Stimulated activated CD8-positive, alpha-beta memory T cell treated with anti-CD3 and anti-CD28 coated beads, Interleukin-4, amount 100 ng/mL, for 24 hours (primary cell): ENCODE data around the gene MPC1.
"Not testable (repeated sequence)": the region's sequence is repeated elsewhere in the genome, so short reads cannot be mapped to it uniquely, and the experiment has no call there.

ENCODE experiments used
- DNase-seq: peaks from one replicate; pipeline ENCODE4 v3.0.0-alpha.2; 2020; ENCODE audit warnings: low read depth

Gene MPC1

DNA sequence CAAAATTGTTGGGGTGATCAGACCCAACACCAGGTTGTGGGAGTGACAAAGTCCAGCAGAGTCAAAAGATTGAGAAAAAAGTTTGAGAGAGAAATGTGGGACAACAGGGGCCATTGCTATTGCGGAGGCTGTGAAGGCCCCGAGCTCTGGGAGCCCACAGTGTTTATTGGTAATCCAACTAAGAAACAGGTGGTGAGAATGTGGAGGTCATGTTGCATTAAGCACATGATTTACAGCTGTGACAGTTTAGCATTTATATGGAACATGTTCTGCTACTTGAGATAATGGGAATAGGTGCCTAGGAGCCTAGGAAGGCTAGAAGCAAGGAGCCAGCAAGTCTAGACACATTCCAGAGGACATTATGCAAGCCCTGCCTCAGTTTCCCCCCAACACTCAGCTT, 37.8 kb downstream of the MPC1 start:
- not testable (repeated sequence) for DNase-seq

DNA sequence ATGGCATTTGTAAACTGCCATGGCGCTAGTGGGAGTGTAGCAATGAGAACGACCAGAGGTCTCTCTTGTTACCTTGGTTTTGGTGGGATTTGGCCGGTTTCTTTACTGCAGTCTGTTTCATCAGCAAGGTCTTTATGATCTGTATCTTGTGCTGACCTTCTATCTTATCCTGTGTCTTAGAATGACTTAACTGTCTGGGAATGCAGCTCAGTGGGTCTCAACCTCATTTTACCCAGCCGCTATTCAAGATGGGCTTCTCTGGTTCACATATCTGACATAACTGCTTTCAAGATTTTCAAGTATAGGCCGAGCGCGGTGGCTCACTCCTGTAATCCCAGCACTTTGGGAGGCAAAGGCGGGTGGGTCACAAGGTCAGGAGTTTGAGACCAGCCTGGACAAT, 38.5 kb downstream of the MPC1 start:
- DNase-seq = no peak

DNA sequence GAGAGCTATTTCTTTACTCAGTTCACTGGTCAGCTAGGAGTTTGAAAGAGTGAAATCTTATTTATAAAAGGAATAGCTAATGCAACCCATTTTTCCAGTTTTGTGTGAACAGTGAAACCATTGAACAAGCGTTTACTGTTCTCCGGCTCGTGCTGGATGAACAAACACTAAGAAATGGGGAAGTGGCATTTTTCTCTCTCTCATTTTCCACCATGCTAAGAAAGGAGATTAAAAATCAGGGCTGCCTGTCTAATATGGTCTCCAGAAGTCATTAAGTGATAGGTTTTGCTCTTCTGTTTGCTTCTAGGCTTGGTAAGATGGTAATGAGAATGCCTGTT, 39.6 kb downstream of the MPC1 start:
- DNase-seq = no peak

DNA sequence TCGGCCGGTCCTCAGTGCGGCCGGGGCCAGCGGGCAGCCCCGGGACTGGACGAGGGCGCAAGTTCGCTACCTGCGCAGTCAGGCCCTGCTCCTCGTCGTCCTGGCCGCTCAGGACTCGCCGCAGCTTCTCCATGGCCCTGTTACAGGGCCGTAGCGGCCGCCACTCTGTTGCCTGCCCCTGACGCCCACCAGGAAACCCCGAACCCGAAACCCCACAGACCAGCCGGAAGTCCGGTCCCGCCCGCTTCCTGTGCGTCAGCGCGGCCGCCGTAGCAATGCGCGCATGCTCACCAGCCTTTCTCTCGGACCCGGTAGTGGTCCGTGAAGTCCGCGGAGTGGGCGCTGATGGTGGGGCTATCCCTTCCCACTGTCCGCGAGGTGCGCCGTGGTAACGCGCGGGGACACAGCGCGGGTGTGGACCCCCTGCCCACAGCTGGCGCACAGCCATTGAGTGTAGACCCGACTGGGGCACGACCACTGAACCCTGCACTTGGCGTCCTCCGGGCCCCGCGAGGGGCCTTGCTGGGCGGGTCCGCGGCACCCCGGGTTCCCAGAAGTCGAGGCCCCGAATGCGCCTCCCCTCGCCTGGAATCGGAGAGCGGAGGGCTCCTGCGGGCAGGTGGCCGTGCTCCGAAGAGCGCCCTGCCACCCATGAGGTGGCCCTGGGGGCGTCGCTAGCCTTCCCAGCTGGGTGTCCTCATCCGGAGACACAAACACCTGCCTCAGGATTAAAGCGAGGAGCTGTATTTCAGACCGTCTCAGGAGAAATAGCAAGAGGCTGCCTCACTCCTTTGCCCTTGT, 40.2 kb downstream of the MPC1 start, which contains the start of gene SFT2D1:
Gene SFT2D1, minus strand, starts transcription at position 197 of the 801 bp plus-strand sequence. Its CDS starts 64 bp downstream, at position 133.
- DNase-seq = peak; percentile 80

DNA sequence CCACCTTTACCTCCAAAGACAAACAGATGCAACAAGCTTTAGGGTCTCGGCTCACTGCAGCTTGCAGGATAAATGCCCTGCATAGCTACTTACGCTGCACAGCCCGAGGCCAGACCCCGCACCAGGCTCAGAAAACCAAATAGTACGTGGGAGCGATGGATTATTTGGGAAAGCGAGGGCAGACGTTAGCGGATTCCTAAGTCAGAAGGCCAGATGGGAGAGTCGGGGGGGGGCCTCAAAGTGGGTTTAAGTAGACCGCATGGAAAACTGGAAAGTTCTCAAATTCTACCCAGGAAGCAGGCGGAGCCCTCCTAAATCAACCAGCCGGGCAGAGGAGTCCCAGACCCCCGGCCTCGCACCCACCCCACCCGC, 40.8 kb downstream of the MPC1 start:
- peak; percentile 11 for DNase-seq

DNA sequence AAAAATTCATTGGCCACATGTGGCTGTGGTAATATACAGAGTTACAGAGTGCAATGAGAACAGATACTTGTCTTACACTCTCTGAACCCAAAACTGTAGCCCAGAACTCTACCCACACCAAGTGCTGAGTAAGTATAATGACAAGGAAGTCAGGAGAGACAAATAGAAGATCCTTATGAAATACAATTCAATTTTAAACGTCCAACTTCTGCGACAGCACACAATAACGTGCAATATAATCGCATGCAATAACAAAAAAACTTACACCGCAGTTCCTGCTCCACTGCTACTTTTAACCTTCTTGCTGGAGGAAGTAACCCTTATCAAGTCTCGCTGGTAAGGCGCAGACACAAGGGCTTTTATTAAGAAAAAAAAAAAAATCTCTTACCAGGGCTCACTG, 41.3 kb downstream of the MPC1 start:
- DNase-seq = no peak

DNA sequence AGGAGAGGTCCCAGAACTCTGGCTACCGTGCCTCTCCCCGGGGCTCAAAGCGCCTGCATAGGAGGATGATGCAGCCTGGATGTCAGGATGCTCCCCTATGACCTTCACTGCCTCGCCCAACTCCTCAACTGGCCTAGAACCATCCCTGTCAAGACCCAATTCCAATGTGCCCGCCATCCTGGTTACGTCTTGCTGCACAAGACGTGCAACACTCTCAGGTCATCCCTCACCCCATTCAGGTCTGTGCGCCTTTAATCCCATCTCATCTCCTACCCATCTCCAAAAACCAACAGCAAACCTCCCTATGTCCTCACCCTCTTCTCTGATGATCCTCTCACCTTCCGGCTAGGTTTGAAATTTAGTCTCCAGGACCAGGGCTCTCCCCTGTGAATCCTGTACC, 43.9 kb downstream of the MPC1 start:
- no peak for DNase-seq

DNA sequence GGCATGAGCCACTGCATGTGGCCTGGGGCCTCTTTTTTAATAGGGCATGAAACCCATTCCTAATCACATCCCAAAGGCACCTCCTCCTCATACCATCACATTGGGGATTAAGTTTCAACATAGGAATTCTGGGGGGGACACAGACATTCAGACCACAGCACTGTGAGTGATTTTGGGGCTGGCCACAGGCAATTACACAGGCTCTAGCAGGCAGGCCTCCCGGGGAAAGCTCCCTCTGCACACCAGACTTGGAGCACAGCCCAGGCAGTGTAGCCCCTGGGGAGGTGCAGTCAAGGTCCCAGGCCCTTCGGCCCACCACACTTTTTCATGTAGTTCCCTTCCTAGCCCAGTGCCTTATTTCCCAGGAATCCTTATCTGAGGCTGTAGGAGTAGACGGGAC, 45.9 kb downstream of the MPC1 start:
- DNase-seq = no peak

DNA sequence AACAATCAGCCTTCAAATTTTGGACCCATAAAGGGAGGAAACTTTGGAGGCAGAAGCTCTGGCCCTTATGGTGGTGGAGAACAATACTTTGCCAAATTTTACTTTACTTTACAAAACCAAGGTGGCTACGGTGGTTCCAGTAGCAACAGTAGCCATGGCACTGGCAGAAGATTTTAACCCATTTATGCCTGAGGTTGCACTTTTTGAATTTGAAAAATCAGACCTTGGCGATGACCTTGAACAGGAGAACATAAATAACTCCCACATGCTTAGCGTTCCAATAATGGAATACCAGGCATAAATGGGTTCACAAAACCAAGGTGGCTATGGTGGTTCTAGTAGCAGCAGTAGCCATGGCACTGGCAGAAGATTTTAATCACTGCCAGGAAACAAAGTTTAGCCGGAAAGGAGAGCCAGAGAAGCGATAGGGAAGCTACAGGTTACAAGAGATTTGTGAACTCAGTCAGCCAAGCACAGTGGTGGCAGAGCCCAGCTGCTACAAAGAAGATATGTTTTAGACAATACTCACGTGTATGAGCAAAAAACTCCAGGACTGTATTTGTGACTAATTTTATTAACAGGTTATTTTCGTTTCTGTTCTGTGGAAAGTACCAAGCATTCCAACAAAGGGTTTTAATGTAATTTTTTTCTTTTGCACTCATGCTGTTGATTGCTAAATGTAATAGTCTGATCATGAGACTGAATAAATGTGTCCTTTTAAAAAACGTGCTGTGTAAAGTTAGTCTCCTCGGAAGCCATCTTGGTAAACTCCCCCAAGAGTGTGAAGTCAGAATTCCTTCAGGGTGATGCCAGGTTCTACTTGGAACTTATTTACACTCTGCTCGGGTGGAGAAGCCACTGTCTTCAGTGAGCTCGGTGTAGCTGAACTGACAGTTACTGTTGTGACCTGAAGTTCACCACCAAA, 47.1 kb downstream of the MPC1 start:
- DNase-seq = no peak

DNA sequence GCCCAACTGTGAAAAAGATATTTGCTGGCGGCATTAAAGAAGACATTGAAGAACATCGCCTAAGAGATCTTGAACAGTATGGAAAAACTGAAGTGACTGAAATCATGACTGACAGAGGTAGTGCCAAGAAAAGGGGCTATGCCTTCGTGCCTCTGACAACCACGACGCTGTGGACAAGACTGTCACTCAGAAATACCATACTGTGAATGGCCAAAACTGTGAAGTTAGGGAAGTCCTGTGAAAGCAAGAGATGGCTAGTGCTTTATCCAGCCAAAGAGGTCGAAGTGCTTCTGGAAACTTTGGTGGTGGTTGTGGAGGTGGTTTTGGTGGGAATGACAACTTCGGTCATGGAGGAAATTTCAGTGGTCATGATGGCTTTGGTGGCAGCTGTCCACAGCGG, 47.9 kb downstream of the MPC1 start:
- DNase-seq = no peak

DNA sequence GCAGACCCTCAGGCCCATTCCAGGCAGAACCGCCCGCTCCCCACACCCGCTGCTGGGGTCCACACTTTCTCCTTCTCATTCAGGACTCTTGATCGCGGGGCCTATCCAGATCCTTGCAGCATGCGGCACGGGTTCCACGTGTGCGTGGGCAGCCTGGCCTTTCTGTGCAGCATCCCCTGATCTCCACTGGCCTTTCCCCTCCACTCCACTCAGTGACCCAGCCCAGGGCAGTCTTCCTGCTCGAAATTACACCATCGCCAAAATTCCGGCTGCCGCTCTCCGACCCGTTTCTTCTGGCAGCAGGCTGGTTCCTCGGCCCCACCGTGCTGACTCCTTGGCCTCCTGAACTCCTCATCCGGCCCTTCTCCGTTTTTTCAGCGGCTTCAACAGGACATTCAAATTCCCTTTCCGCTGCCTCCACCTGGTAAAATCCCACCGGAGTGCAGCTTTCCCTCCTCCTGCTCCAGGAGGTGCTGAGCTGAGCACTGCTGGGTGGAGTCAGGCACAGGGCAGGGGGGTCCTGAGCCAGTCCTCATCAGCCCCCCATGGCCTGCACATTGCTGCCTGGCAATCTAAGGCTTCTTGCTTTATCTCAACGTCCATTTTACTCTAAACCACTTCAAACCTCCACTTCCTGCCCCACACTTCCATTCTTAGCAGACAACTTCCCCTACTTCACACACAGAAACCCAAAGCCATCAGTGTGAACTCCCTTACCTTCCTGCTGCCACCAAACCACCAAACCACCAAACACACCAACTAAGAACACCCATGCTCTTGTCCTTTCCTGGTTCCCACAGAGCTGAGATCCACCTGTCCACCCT, 49.4 kb downstream of the MPC1 start:
- DNase-seq = no peak

DNA sequence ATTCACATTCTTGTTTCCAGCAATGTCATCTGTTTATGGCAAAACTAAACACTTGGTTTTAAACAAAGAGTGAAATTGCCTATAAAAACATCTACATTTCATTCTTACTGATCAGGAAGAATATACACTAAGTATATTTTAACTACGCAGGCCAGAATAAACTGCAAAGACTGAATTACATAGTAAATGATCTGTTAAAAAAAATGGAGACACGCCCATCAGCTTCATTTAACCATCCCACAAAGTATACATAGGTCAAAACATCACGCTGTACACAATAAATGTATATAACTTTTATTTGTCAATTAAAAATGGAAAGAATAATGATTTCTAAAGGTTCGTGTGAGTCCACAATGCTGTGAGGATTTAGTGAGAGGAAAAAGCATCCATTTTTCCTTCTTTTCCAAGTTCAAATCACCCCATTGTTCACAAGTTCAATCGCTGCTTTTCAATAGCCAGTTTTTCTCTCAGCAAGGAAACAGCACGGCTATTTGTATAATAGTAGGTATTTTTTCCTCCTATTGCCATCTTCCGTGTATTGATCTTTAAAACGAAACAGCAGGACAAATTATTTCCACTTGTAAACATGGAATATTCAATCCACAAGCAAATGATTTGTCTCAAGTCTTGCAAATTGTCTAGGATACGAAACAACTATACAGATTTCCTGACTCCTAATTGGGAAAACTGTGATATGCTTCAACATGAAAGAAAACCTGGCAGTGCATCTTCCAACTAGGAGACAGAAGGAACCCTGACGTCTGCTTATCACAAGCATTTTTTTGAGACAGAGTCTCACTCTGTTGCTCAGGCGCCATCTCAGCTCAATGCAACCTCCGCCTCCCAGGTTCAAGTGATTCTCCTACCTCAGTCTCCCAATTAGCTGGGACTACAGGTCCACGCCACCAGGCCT, 51.0 kb downstream of the MPC1 start:
- no peak for DNase-seq

DNA sequence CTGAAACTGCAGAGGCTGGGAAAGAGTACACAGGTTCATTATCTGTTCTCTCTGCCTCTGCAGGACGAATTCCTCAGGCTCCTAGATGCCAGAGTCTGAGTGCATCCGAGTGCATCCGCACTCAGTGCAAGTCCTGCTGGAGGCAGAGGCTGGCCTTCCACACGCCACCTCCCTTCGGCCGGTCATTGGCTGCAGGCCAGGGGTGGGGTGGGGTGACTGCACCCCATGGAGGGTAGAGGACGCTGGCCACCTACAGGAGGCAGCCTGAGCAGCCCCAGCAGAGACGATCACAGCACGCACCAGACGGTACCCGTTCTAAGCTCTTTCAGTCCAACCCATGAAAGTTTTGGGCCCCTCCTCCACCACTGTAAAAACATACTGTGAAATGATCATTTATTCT, 52.1 kb downstream of the MPC1 start:
- DNase-seq = no peak

DNA sequence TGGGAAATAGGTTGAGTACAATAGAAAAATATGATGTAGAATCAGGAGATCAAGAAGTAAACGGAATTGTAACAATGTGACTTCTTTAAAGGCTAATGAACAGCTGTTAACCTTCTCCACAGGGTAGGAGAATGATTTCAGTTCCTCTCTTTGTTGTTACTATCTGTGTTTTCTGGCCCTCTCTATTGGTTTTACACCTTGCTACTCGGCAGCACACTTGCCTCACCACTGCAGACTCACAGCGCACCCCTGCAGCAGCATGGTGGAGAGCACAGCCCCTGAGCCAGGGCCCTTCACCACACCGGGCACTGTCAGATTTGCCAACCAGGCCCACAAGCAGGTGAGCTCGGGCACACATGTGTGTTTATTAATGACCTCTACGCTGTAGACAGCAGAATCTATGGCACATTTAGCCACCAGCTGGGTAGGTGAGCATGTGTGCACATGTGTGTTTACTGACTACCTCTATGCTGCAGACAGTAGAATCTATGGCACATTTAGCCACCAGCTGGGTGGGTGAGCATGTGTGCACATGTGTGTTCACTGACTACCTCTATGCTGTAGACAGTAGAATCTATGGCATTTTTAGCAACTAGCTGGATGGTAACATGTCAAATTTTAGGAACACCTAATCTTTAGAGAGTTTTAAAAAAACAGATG, 57.2 kb downstream of the MPC1 start:
- DNase-seq = no peak

DNA sequence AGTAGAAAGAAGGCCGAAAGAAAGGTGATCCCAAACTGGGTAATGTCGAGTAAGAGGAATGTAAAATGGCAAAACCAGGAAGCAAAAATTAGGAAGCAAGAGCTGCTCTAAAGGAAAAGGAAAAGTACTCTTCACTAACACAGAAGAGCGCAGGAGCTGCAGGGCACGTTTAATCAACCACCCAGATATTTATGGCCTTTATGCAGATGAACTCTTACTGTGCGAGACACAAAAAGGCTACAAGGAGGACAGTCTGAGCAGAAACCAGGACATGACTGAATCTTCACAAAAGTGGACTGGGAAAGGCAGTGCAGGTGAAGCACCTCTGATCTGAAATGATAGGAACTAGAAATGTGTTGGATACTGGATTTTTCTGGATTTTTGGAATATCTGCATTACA, 59.3 kb downstream of the MPC1 start:
- no peak for DNase-seq

DNA sequence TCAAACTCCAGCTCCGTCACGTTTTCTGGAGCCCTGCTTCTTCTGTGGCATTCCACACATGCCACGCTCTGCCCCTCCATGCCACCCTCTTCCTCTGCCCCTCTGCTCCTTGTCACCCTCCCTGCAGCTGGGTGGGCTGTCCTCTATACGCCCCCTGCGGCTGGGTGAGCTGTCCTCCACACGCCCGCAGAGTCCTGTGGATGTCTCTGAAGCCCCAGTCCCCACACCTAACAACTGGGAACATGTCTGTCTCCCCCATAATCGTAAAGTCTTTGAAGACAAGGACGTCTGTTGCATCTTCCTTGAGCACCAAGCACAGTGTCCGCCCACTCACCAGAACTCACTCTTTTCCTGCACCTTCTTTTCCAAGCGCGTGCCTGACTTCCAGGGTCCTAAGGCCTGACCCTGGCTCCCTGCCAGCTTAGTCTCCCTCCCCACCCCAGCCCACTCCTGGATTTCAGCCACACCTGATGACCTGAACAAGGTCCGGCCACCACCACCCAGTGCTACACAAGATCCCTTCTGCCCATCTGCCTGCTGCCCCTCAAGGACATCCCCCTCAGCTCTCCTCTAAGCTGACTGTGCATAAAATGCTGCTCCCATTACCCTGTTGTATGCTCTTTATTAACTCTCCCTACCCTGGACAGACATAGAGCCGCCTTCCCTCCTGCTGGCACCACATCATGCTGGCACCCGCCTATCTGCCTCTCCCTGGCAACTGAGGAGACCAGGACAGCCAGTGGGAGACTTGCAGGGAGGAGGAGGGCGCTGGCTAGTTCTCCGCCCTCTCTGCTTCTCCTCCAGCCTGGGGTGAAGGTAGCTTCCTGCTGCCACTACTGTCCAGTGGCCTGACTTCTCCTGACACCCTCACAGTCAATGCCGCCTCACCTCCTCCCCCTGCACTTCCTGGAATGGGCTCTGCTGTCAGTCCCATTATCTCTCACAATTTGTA, 63.8 kb downstream of the MPC1 start:
- no peak for DNase-seq

DNA sequence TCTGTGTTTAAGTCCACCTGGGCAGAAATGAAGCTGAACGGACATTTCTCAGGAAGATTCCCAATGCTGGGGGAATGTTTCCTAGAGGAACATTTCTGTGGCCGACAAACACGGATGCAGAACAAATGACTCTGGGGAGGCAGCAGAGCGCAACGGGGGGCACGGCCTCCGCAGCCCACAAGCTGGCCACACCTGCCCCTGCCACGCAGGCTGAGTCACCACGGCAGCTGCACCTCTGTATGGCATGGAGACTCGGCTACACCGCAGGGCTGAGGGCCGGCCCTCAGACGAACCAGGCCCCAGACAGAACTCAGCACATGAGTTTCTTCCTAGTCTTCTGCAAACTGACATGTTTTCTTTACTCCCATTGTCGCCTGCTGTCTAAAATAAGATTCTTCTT, 64.5 kb downstream of the MPC1 start:
- no peak for DNase-seq

DNA sequence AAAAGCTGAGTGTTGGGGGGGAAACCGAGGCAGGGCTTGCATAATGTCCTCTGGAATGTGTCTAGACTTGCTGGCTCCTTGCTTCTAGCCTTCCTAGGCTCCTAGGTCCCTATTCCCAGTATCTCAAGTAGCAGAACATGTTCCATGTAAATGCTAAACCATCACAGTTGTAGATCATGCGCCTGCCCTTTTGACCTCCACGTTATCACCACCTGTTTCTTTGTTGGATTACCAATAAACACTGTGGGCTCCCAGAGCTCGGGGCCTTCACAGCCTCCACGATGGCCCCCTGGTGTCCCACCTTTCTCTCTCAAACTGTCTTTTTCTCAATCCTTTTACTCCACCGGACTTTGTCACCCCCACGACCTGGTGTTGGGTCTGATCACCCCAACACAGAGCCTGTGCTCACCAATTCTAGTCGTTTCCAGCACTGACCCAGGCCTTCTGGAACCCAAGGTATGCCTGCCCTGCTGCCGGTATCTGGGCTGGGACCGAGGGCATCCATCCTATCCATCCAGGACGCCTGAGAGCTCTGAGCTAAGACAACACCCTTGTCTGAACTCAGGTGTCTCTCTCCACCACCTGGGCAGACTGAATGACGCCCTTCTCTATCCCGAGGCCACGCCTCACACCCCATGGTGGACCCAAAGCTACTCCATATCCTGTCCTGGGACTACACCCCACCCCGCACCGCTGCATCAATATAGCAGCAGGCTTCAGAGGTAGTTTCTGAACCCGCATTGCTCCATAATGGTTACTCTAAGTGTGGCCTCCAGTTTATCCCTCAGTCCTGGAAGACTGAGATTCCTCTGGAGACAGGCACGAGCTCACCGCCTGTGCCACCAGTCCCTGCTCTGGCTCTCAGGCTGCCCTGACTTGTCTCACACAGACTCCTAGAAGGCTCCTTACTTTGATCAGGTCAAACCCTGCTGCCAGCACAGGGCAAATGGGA, 65.2 kb downstream of the MPC1 start:
- DNase-seq = no peak

DNA sequence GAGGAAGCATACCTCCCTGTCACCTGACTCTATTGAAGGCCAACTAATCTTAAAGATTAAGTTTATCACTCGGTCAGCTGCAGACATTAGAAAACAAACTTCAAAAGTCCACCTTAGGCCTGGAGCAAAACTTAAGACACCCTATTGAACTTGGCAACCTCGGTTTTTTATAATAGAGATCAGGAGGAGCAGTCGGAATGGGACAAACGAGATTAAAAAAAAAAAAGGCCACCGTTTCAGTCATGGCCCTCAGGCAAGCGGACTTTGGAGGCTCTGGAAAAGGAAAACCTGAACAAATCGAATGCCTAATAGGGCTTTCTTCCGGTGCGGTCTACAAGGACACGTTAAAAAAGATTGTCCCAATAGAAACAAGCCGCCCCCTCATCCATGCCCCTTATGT, 67.3 kb downstream of the MPC1 start:
- no peak for DNase-seq
